HT1080 (cell line): Measurements from ENCODE around the gene C1orf115. TPM values are rescaled to one million over a fixed set of nuclear protein-coding genes. Genes with fewer than 3 reads are reported as not detected.
"Not testable (repeated sequence)": the region's sequence is repeated elsewhere in the genome, so short reads cannot be mapped to it uniquely, and the experiment has no call there.

Source experiments
- DNase-seq: peaks from one replicate; pipeline ENCODE4 v3.0.0-alpha.2; 2015; ENCODE audit warnings: low read depth
- total RNA-seq: library from RNA; depleted of rRNA; stranded (reverse); fragments of >200 nt; shearing (Covaris generic); gene quantifications from 2 replicates; pipeline ENCODE4 v1.2.3, GENCODE V29; 2014

Gene C1orf115
- total RNA-seq, 1 experiment from 2014 or later: 4.9 TPM

GRCh38 chr1:220692436-220693228 lies 2.5 kb downstream of the C1orf115 start:
- DNase-seq: no peak

DNA sequence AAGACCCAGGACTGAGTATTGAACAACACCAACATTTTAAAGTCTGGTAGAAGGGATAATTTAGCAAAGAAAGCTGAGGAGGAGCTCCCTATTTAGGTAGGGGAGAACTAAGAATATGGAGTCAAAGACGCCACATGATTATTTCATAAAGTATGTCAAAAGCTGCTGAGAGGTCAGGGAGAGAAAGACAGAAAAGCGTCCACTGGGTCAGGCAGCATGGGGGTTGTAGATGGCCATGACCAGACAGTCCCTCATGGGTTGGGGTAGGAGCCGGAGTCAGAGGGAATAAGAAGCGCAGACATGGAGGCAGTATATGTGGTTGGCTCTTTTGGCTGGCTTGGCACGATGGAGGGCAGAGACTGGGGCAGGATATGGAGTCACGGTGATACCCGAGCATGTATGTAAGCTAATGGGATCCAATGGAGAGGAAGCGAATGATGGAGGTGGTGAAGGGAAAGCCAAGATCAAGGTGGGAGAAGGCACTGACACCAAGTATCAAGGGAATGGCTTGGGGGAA lies 4.8 kb downstream of the C1orf115 start:
- no peak for DNase-seq

DNA sequence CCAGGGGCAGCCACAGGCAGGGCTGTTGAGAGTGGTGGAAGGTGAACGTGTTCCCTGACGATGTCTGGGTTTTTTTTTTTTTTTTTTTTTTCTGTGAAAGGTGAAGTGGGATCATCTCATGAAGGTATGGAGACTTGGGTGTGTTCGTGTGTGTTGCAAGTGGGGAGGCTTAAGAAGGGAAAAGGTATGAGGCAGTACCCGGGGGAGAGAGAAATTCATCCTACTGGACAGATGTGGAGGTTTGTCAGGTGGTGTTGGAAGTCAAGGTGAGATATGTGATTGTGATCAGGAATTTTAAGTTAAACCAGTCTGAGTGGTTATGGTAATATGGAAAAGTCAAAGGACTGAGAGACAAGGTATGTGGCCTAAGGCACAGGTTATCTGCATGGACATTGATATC lies 5.3 kb downstream of the C1orf115 start:
- no peak for DNase-seq

DNA sequence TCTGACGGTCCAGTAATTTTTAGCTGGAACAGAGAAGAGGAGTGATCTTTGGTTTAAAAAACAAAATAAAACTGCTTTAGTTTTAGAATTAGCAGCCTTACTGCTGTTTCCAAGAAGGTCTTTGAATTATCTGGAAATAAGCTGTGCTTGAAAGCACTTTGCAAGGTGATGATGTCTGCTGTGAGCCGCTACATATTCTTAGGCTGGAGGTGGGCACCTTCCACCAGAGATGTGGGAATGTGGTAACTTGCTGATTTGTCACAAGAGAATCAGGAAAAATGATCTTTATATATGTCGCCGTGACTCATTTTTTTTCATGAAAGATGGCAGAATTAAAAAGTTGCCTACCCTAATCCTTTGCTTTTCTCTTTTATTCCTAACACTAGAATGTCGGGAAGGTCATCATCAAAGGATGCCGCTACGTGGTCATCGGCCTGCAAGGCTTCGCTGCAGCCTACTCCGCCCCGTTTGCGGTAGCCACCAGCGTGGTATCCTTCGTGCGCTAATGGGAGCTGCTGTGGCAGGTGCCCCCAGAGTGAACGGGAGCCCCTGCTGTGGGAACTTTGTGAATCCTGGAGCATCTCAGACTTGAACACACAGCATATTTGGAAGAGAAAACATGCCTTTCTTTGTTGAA lies 6.2 kb downstream of the C1orf115 start:
- DNase-seq: no peak

- DNase-seq: peak; percentile 27
Measured at GRCh38 chr1:220696863-220697231, 6.7 kb downstream of the C1orf115 start.

DNA sequence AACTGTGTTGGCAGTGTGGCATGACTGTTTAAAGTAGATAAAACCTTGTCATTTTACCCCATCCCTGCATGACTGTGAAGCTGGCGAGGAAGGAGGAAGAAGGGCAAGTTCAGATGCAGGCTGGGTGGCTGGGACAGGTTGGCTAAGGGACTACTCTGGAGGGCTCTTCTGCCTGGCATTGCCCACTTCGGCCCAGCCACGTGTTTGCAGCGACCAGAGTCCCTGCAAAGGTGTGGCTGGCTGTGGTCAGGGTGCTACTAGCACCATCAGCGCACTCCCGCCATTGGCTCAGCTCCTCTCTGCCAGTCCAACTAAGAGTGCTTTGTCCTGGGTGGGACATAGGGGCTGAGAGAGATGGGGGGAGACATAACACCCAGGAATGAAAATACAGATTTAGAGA lies 7.2 kb downstream of the C1orf115 start:
- DNase-seq: no peak

- no peak for DNase-seq
Measured at GRCh38 chr1:220698607-220699016, 8.4 kb downstream of the C1orf115 start.

GRCh38 chr1:220699044-220699443 lies 8.9 kb downstream of the C1orf115 start:
- no peak for DNase-seq

DNA sequence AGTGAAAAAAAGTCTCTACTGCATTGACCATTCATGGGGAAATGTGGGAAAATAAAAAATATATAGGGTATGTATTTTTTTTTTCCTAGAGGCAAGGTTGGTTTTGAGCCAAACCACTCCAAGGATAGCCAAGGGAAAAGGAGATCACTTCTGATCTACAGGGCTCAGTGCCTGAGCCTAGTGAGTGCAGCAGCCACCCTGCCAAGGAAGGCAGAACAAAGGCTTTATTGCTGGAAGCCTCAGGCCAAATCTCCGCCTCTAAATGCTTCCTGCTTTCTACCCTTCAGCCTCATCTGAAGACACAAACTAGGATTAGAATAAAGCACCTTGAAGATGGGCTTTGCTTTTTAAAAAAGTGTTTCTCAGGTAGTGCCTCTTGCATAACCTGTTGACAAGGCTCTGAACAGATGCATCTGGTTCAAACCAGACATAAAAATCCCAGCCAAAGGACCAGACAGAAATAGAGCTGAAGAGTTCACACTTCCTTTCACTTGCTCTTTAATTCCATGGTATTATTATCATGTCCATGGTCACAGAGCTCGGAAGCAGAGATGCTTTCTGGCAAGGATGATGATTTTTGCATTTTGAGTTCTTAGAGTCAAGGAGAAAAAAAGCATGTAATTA lies 10.5 kb downstream of the C1orf115 start:
- DNase-seq: no peak

GRCh38 chr1:220701974-220702373 lies 11.8 kb downstream of the C1orf115 start:
- DNase-seq: no peak

DNA sequence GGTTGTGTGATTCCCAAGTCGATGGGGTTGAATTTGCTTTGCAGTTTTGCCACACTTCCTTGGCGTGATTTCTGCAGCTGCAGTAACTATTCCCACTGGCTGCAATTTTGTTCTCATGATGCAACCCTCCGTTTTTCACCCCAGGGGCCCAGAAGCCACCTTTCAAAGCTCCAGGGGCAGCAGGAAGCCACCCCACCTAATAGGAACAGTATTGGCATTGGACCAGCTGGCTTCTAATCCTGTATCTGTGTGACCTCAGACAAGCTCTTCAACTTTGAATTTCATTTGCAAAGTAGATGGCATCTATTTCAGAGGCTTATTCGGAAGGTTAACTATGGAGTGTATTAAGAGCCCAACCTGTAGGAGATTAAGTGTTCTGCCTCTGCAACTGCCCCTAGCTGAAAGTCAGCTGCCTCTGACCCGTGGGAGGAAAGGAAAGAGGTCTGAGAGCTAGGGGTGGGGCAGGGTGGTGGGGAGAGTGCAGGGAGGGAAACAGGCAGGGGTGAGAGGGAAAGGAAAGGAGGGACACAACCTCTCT lies 12.6 kb downstream of the C1orf115 start:
- no peak for DNase-seq

DNA sequence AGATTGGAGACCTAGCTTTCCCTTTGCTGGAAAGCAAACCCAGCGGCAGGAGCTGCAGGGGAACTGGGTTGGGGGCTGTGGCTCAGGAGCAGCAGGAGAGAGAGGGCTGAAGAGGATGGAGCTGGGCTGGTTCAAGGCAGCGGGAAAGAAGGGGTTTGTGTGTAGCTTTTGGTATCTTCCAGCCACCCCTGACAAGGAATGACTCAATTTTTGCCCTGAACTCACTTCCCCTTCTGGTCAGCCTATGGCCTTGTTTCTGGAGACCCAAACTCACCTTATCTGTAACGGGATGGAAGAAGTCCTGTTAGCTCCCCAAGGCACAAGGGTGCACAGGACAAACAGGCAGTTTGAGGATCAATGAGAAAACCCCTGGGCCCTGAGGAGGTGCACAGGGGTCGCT lies 13.1 kb downstream of the C1orf115 start:
- no peak for DNase-seq

DNA sequence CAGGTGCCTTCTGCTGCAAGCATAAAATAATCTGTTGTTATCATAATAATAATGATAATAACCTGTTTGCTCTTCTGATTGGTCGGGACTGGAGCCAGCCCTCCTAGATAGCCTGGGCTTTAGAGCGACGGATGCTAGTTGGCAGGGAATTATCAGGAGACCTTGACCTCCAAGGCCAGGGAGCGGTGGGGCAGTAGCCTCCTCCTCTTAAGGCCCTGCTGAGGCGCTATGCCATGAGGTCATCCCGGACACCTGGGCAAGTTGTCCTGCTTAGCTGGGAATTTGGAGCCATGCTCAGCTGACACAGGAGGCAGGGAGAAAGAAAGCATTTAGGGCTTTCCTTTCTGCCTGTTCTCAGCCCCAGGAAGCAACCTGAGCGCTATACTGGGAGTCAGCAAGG lies 15.6 kb downstream of the C1orf115 start:
- no peak for DNase-seq

- DNase-seq: no peak
Measured at GRCh38 chr1:220706480-220706879, 16.3 kb downstream of the C1orf115 start.

DNA sequence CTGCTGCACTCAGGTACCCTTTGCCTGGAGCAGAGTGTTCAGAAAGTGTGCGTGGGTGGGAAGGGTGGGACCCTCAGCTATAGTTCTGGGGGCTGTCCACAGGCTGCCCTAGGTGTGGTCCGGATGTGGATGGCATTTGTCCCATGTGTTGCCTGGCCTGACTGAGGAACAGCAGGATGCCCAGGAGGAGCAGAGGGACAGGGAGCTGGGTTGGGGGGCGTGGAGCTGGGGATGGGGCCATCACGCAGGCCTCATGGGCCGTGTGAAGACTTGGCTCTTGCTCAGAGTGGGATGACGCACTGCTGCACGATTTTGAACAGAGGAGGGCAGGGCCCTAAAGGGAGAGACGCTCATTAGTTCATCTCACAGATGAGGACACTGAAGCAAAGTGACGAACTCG lies 17.0 kb downstream of the C1orf115 start:
- DNase-seq: no peak

- DNase-seq: no peak
Measured at GRCh38 chr1:220708244-220708643, 18.1 kb downstream of the C1orf115 start.

DNA sequence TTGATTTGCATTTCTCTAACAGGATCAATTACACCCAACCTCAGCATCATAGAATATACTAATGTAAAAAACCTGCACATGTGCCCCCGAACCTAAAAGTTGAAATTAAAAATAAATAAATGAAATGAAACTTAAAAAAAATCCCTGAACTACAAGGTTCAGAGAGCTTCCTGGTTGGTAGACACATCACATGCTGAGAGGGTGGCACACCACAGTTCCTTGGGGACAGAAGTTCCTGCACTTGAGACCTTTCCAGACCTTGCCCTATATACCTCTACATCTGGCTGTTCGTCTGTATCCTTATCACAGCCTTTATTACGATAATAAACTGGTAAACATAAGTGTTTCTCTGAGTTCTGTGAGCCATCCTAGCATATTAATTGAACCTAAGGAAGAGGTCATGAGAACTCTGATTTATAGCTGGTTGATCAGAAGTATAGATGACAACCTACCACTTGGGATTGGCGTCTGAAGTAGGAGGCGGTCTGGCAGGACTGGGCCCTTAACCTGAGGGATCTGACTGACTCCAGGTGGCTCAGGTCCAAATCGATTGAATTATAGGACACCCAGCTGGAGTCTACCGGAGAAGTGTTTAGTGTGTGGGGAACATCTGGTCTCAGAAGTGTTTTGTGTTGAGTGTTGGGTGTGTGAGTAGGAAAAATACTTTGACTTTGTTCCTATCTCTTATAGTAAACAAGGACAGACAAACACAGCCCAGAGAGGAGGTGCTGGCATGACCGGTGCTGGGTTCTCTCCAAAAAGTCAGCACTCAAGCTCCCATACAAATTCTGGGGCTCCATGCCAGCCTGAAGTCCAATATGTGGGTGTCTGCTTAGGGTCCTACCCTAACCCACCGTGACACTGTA lies 19.0 kb downstream of the C1orf115 start:
- no peak for DNase-seq

GRCh38 chr1:220710333-220710732 lies 20.2 kb downstream of the C1orf115 start:
- no peak for DNase-seq

DNA sequence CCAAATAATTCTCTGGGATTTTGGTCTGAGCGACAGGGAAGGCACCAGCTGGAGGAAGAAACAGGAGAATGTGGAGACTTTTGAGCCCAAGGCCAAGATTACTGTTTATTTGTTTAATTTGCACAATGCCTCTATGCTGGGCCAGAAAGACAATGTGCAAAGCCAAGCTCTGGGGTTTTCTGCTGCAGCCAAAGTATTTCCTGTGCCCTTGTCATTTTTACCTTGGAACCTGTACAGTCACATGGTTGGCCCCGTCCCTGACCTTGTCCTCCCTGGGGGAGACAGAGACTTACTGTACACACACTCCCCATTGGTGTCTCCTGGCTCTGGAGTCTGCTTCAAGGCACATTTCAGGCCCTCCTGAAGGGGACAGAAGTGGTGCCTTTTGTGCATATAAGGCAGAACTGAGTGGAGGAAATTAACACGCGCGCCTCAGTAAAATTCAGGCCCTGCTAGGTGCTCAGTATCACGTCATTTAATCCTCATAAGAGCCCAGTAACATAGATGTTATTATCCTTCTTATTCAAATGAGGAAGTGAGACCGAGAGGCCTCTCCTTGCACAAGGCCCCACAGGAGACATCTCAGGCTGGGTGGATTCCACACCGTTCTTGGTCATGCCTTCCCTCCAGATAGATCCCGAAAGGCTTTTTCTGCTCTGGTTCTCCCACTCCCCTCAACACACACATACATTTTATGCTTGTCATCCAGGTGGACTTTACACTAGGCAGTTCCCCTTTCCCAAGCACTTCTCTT lies 21.1 kb downstream of the C1orf115 start:
- no peak for DNase-seq

DNA sequence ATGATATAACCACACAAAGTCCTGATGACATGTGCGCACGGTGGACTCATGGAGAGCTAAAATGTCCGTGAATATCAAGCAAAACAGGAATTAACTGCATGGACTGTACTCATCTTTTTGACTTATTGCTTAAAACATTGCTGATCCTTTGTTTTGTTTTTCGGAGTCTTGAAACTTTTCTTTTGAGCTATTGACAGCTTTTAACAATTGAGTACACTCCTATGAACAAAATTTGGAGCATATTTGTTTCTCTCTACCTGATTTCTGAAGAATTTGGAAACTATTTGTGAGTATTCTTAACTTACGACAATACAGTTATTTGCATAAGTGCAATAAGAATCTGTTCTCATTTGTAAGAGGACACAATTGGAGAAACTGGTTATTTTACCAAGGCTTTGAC lies 25.8 kb downstream of the C1orf115 start:
- DNase-seq: not testable (repeated sequence)
